Peyer's patch (tissue), 4 donors: ENCODE measurements around the gene CCDC124. TPM values are rescaled to one million over a fixed set of nuclear protein-coding genes. Genes with fewer than 3 reads are reported as not detected.
A peak's percentile ranks its signal among the peaks of the same experiment; 100 is the strongest.

Experiments
- DNase-seq, 3 donors: peaks; one replicate each; pipeline ENCODE4 v3.0.0-alpha.2; 2017 to 2019
- H3K27ac ChIP-seq, 4 donors: fragments of 200-600 bp; sonication (generic); one replicate each; pipeline ENCODE4 v1.5.1; 2016 to 2019
- H3K27me3 ChIP-seq, 2 donors: fragments of 200-600 bp; sonication (generic); one replicate each; pipeline ENCODE4 v1.5.1; 2019
- H3K36me3 ChIP-seq, 3 donors: fragments of 200-600 bp; sonication (generic); one replicate each; pipeline ENCODE4 v1.5.1; 2016 to 2019
- H3K4me1 ChIP-seq, 4 donors: fragments of 200-600 bp; sonication (generic); one replicate each; pipeline ENCODE4 v1.5.1; 2016 to 2019
- H3K4me3 ChIP-seq, 4 donors: fragments of 200-600 bp; sonication (generic); 1 replicate in 3 of 4; 2 replicates in 1 of 4; pipeline ENCODE4 v1.5.1; 2016 to 2019; ENCODE audit warnings: mild to moderate bottlenecking in 1 of 4
- H3K9me3 ChIP-seq, 4 donors: fragments of 200-600 bp; sonication (generic); one replicate each; pipeline ENCODE4 v1.5.1; 2016 to 2019; ENCODE audit warnings: mild to moderate bottlenecking in 1 of 4
- CTCF ChIP-seq, 6 experiments: fragments of 450-650 bp in 4 of 6; fragments of 200-600 bp in 2 of 6; sonication (generic) in 1 of 6; IDR thresholded peaks; one replicate each; pipeline ENCODE4 v1.5.1; 2017 to 2019; ENCODE audit warnings: antibody characterized with exemption in 6 of 6, mild to moderate bottlenecking in 3 of 6, moderate library complexity in 1 of 6
- POLR2A ChIP-seq, 2 donors: fragments of 450-650 bp; IDR thresholded peaks; one replicate each; pipeline ENCODE4 v1.5.1; 2017; ENCODE audit warnings: antibody characterized with exemption in 2 of 2, mild to moderate bottlenecking in 2 of 2, moderate library complexity in 2 of 2
- total RNA-seq, 4 donors: library from RNA; depleted of rRNA; stranded (reverse); fragments of >200 nt; gene quantifications; one replicate each; pipeline ENCODE4 v1.1.0, GENCODE V29; 2016

Gene CCDC124
- total RNA-seq, 4 donors from 2014 or later, result 18.9 to 33.0 (median 24.4) TPM

GRCh38 chr19:17949956-17950309, 17.1 kb downstream of the CCDC124 start:
- Histone ChIP-seq H3K4me1 (peaks cover 0 to 56% (median 40%) of the 10 kb centered on the region in 4 donors), H3K4me3 (no peak overlapping the region), H3K9me3 (no peaks in the 10 kb centered on the region), H3K36me3 (no peaks in the 10 kb centered on the region), H3K27ac (no peak overlapping the region), H3K27me3 (peaks cover 0 to 40% of the 10 kb centered on the region in 2 donors)
- DNase-seq, result no peak
- no peak for TF ChIP-seq CTCF (IDR thresholded peaks at IDR 0.05)
- TF ChIP-seq POLR2A (IDR thresholded peaks at IDR 0.05), result no peak

GRCh38 chr19:17950310-17951156, 17.7 kb downstream of the CCDC124 start:
- Histone ChIP-seq H3K4me1 (peaks cover 0 to 56% (median 40%) of the 10 kb centered on the region in 4 donors), H3K4me3 (peak overlapping the region in 1 of 4 donors; percentile 11), H3K27me3 (peaks cover 0 to 40% of the 10 kb centered on the region in 2 donors), H3K9me3 (no peaks in the 10 kb centered on the region), H3K36me3 (no peaks in the 10 kb centered on the region), H3K27ac (no peak overlapping the region)
- TF ChIP-seq POLR2A (IDR thresholded peaks at IDR 0.05), result no peak
- TF ChIP-seq CTCF (IDR thresholded peaks at IDR 0.05), result no peak
- peak in 1 of 3 donors; percentile 26 for DNase-seq

- Histone ChIP-seq H3K9me3 (no peaks in the 10 kb centered on the region), H3K4me3 (peak overlapping the region in 1 of 4 donors; percentile 4)
These were observed 18.6 kb downstream of the CCDC124 start for GRCh38 chr19:17951157-17951989.

GRCh38 chr19:17951990-17952976, 19.5 kb downstream of the CCDC124 start:
- H3K27ac ChIP-seq, result no peak overlapping the region
- peaks cover 0 to 40% of the 10 kb centered on the region in 2 donors for H3K27me3 ChIP-seq
- peaks cover 0 to 49% (median 38%) of the 10 kb centered on the region in 4 donors for H3K4me1 ChIP-seq
- no peaks in the 10 kb centered on the region for H3K36me3 ChIP-seq
- DNase-seq, result no peak
- H3K9me3 ChIP-seq, result no peaks in the 10 kb centered on the region
- peak overlapping the region in 1 of 4 donors; percentile 4 for H3K4me3 ChIP-seq
- TF ChIP-seq CTCF (IDR thresholded peaks at IDR 0.05) (no peak), POLR2A (IDR thresholded peaks at IDR 0.05) (no peak)

More at GRCh38 chr19:17951157-17951989, 18.6 kb downstream of the CCDC124 start:
- Histone ChIP-seq H3K36me3 (no peaks in the 10 kb centered on the region), H3K27me3 (peaks cover 0 to 40% of the 10 kb centered on the region in 2 donors), H3K27ac (no peak overlapping the region), H3K4me1 (peaks cover 0 to 56% (median 40%) of the 10 kb centered on the region in 4 donors)
- DNase-seq, result no peak
- no peak for TF ChIP-seq POLR2A (IDR thresholded peaks at IDR 0.05)
- no peak for TF ChIP-seq CTCF (IDR thresholded peaks at IDR 0.05)
